Measurements from ENCODE around the gene THOP1.

The THOP1 gene

GRCh38 chr19:2850256-2850925, 65.1 kb downstream of the THOP1 start:
- no peak for DNase-seq

DNA sequence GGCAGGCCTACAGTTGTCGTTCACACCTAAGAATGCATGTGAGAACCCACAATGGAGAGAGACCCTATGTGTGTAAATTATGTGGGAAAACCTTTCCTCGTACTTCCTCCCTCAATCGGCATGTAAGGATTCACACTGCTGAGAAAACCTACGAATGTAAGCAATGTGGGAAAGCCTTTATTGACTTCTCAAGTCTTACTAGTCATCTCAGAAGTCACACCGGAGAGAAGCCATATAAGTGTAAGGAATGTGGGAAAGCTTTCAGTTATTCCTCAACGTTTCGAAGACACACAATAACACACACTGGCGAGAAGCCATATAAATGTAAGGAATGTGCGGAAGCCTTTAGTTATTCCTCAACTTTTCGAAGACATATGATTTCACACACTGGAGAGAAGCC, 67.3 kb downstream of the THOP1 start:
- no peak for DNase-seq

DNA sequence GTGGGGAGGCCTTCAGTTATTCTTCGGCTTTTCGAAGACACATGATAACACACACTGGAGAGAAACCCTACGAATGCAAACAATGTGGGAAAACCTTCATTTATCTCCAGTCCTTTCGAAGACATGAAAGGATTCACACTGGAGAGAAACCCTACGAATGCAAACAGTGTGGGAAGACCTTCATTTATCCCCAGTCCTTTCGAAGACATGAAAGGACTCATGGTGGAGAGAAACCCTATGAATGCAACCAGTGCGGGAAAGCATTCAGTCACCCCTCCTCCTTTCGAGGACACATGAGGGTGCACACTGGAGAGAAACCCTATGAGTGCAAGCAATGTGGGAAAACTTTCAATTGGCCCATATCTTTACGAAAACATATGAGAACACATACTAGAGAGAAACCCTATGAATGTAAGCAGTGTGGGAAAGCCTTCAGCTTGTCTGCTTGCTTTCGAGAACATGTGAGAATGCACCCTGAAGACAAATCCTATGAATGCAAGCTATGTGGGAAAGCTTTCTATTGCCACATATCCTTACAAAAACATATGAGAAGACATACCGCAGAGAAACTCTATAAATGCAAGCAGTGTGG, 67.8 kb downstream of the THOP1 start:
- DNase-seq: no peak

DNA sequence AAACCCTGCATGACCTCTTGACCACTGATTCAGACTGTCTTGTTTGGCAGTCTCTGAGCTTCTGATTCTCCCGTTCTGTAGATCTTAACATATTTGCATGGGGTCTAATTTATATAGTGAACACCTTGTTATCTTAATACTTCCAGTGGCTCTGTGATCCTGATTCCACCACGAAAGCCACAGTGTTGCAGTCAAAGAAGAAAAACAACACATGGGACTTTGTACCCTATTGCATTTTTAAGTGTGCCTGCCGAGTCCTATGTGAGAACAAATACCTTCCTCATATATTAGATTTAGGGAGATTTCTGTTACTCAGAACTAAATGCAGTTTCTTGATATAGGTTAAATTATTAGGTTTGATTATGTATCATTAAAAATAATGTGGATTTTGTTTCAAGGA, 69.5 kb downstream of the THOP1 start:
- DNase-seq: no peak

DNA sequence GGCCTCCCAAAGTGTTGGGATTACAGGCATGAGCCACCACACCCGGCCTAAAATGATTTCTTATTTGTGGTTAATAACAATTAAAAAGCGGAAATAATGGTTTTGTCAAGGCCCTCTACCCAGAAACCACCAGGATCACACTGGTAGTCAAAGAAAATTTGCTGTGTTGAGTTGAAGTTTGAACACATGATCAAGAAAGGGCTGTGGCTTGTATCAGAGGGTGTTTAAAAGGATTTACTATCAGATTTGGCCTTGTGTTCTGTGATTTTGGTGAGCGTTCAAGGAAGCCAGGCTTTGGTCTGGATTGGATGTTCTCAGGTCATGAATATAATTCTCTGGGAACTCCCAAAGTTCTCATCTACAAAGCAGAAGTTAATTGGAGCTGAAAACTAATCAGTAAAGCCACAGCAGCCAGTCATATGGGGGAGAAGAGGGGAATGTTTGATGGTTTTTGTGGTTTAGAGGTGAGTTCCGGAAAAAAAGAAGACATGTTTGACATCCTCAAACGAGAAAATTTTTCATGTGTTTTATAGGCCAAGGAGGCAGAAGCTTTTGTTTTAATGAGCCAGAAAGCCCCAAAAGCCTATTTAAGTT, 71.3 kb downstream of the THOP1 start:
- DNase-seq: no peak

DNA sequence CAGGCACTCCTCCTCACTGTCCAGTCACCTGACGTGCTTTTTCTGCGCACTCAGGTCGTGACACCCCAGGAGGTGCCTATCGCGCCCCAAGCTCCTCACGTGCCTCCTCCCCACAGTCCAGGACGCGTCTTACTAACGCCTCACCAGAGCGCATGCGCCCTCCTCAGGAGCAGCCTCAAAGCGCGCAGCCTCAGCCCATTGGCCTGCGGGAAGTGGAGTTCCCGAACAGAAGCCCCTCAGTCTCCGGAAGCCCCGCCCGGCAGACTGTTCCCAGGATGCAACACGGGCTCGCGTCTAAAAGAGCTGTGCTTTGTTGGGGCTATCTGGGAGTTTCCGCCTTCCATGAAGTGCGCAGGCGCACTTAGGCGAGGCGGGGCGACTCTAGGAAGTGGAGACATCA, 73.6 kb downstream of the THOP1 start:
- no peak for DNase-seq

- no peak for DNase-seq
These were observed 78.5 kb downstream of the THOP1 start for GRCh38 chr19:2863816-2864215.
